OCI-LY3 (cell line): ENCODE data around the gene BPIFA3.

Source experiments
- H2AFZ ChIP-seq: fragments of 200-600, 300-600 bp; shearing (Covaris generic); 2 replicates; pipeline ENCODE4 v1.6.0; 2014; ENCODE audit warnings: antibody characterized with exemption, low read depth, low read length
- H3K27ac ChIP-seq: fragments of 200-600, 300-600 bp; sonication (generic); 2 replicates; pipeline ENCODE4 v1.5.1; 2014; ENCODE audit warnings: mild to moderate bottlenecking, low read length, moderate library complexity, mixed read lengths
- H3K27me3 ChIP-seq: fragments of 200-600, 300-600 bp; sonication (generic); 2 replicates; pipeline ENCODE4 v1.6.1; 2014; ENCODE audit warnings: low read depth, low read length, mixed read lengths
- H3K36me3 ChIP-seq: fragments of 200-600, 300-600 bp; sonication (generic); replicated peaks from 2 replicates; pipeline ENCODE3; 2014; ENCODE audit warnings: low read depth, low read length, mixed read lengths
- H3K4me1 ChIP-seq: fragments of 300-600, 200-600 bp; sonication (generic); 2 replicates; pipeline ENCODE4 v1.6.1; 2014; ENCODE audit warnings: low read length, mixed read lengths
- H3K4me2 ChIP-seq: fragments of 200-600, 300-600 bp; sonication (generic); 2 replicates; pipeline ENCODE4 v1.6.1; 2014; ENCODE audit warnings: low read length, mixed read lengths
- H3K4me3 ChIP-seq: fragments of 300-600, 200-600 bp; sonication (generic); 2 replicates; pipeline ENCODE4 v1.5.1; 2014; ENCODE audit warnings: antibody characterized with exemption, mild to moderate bottlenecking, low read length, moderate library complexity
- H3K79me2 ChIP-seq: fragments of 300-600, 200-600 bp; shearing (Covaris generic); 2 replicates; pipeline ENCODE4 v1.6.1; 2014; ENCODE audit warnings: mild to moderate bottlenecking, low read length, mixed read lengths
- H3K9ac ChIP-seq: fragments of 300-600, 200-600 bp; shearing (Covaris generic); 2 replicates; pipeline ENCODE4 v1.6.0; 2014; ENCODE audit warnings: mild to moderate bottlenecking, low read length, moderate library complexity
- H3K9me3 ChIP-seq: fragments of 200-600, 300-600 bp; shearing (Covaris generic); 2 replicates; pipeline ENCODE4 v1.6.1; 2014; ENCODE audit warnings: low read length, mixed read lengths; ENCODE audit not compliant: insufficient read depth
- H4K20me1 ChIP-seq: fragments of 200-600, 300-600 bp; sonication (generic); 2 replicates; pipeline ENCODE4 v1.6.1; 2016; ENCODE audit warnings: low read length, mixed read lengths; ENCODE audit not compliant: insufficient read depth
- EZH2phosphoT487 ChIP-seq: fragments of 200-600 bp; shearing (Covaris generic); IDR thresholded peaks from 2 replicates; pipeline ENCODE4 v1.6.1; 2018; ENCODE audit warnings: antibody characterized with exemption, mixed run types, low read depth
- TF ChIP-seq, protein P1 (sequence below): fragments of 200-600, 300-600 bp; sonication (generic); IDR thresholded peaks from 2 replicates; pipeline ENCODE4 v1.5.1; 2014; ENCODE audit warnings: antibody characterized with exemption, low read length, low read depth

The BPIFA3 gene

DNA sequence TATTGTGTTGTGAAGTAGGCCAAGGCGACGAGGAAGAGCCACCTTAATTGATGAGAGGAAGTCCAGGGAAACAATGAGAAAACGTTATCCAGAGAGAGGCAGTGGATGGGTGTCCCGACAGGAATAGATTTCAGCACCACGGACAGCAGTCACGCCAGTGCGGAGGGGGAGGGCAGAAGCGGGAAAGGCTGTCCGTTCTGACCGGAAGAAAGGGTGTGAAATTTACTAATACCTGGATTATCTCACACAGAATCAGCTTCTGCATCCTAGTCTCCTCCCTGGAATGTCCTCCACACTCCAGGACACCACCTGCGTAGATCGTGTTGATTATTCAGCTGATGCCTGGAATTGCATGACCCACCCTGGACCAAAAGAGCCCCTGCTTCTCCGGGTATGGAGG is 7.4 kb upstream of the BPIFA3 start:
- Histone ChIP-seq H3K9ac (no peak overlapping the region), H3K36me3 (no peaks in the 10 kb centered on the region), H3K79me2 (no peaks in the 10 kb centered on the region), H3K9me3 (no peaks in the 10 kb centered on the region), H4K20me1 (peaks cover 19% of the 10 kb centered on the region), H3K27ac (no peak overlapping the region), H3K4me2 (no peak overlapping the region), H3K4me3 (no peak overlapping the region), H3K4me1 (no peaks in the 10 kb centered on the region), H2AFZ (no peak overlapping the region), H3K27me3 (peaks cover 63% of the 10 kb centered on the region)
- no peak for TF ChIP-seq EZH2phosphoT487
- TF ChIP-seq, protein P1, sequence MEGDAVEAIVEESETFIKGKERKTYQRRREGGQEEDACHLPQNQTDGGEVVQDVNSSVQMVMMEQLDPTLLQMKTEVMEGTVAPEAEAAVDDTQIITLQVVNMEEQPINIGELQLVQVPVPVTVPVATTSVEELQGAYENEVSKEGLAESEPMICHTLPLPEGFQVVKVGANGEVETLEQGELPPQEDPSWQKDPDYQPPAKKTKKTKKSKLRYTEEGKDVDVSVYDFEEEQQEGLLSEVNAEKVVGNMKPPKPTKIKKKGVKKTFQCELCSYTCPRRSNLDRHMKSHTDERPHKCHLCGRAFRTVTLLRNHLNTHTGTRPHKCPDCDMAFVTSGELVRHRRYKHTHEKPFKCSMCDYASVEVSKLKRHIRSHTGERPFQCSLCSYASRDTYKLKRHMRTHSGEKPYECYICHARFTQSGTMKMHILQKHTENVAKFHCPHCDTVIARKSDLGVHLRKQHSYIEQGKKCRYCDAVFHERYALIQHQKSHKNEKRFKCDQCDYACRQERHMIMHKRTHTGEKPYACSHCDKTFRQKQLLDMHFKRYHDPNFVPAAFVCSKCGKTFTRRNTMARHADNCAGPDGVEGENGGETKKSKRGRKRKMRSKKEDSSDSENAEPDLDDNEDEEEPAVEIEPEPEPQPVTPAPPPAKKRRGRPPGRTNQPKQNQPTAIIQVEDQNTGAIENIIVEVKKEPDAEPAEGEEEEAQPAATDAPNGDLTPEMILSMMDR = no peak

DNA sequence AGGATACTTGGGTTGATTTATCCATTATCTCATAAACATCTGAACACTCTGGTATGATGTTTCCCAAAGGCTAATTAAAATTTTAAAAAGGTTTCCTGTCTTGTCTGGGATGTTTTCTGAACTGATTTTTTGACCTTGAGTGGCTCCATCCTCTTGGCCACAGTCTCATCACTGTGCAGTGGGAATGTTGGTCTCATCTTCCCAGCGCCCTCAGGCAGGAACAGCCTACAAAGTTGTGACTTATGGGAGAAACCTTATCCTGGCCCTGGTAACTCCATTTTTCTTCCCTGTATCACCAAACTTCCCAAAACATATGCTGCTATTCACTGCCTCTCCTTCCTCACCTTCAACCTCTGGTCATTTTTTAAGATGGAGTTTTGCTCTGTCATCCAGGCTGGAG is 6.8 kb upstream of the BPIFA3 start:
- Histone ChIP-seq H3K4me3 (no peak overlapping the region), H3K9me3 (no peaks in the 10 kb centered on the region), H3K4me1 (no peaks in the 10 kb centered on the region), H3K79me2 (no peaks in the 10 kb centered on the region), H3K27ac (no peak overlapping the region), H4K20me1 (peaks cover 19% of the 10 kb centered on the region), H3K36me3 (no peaks in the 10 kb centered on the region), H2AFZ (no peak overlapping the region), H3K9ac (no peak overlapping the region), H3K4me2 (no peak overlapping the region), H3K27me3 (peaks cover 63% of the 10 kb centered on the region)
- TF ChIP-seq, protein P1 = no peak
- no peak for TF ChIP-seq EZH2phosphoT487

DNA sequence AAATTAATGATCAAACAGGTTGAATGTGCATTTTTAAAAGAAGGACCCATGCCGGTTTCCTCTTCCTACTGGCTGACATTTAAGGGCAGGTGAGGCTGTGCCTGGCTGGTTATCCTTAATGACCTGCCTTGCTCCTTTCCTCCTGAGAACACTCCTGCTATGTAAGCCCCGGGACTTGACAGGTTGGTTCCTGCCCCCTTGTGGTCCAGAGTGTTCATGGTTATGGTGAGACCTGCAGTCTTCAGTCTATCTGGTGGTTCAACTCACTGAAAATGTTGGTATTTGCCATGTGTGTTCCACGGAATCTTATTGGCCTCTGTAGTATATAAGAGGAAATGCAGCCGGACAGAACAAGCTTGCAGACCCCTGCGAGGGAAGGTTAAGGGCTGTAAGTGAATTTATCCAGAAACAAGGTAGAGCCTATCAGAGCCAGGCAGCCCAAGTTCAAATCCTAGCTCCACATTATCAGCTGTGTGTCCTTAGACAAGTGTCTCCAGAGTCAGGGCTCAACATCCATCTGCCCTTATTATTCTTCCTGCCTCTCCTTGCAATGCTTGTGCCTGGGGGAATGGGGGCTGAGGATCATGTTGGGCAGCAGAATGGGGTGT is 5.2 kb upstream of the BPIFA3 start:
- Histone ChIP-seq H4K20me1 (peaks cover 19% of the 10 kb centered on the region), H3K36me3 (no peaks in the 10 kb centered on the region), H3K9me3 (no peaks in the 10 kb centered on the region), H3K4me1 (no peaks in the 10 kb centered on the region), H3K9ac (no peak overlapping the region), H3K4me3 (no peak overlapping the region), H3K79me2 (no peaks in the 10 kb centered on the region), H3K27me3 (peaks cover 59% of the 10 kb centered on the region), H2AFZ (no peak overlapping the region), H3K4me2 (no peak overlapping the region), H3K27ac (no peak overlapping the region)
- TF ChIP-seq, protein P1 = peak; percentile 75
- TF ChIP-seq EZH2phosphoT487 = no peak

DNA sequence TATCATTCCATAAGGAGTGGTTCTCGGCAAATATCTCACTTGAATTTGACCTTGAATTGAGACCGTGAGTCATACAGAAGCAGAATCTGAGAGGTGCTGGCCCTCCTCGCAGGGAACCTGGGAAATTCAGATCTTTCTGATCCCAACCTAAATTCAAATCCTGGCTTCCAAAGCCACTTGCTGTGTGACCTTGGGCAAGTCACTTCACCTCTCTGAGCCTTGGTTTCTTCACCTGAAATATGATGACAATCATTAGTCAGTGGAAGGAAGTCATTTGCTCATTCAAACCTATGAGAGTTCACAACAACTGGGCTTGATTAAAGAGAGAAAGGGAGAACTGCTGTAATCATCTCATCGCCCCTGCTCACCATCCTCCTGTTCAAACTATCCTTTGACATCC is 7.2 kb downstream of the BPIFA3 start:
- Histone ChIP-seq H3K36me3 (no peaks in the 10 kb centered on the region), H3K4me3 (no peak overlapping the region), H3K9ac (no peak overlapping the region), H2AFZ (no peak overlapping the region), H3K4me2 (no peak overlapping the region), H3K27ac (no peak overlapping the region), H3K79me2 (no peaks in the 10 kb centered on the region), H3K9me3 (no peaks in the 10 kb centered on the region), H3K4me1 (no peaks in the 10 kb centered on the region), H4K20me1 (no peaks in the 10 kb centered on the region), H3K27me3 (peaks cover 54% of the 10 kb centered on the region)
- TF ChIP-seq, protein P1 = no peak
- no peak for TF ChIP-seq EZH2phosphoT487
